Parathyroid adenoma (tissue), 2 donors: ENCODE measurements around the gene ABO.

Experiments used
- H2AFZ ChIP-seq: fragments of 300-600 bp; sonication (generic); one replicate; pipeline ENCODE4 v1.7.0; 2017; ENCODE audit warnings: antibody characterized with exemption, mild to moderate bottlenecking
- H3K27ac ChIP-seq: fragments of 300-600 bp; sonication (generic); one replicate; pipeline ENCODE4 v1.7.0; 2017
- H3K27me3 ChIP-seq: fragments of 300-600 bp; sonication (generic); one replicate; pipeline ENCODE4 v1.7.0; 2017; ENCODE audit warnings: low read length; ENCODE audit not compliant: control insufficient read depth, insufficient read depth
- H3K36me3 ChIP-seq: fragments of 300-600 bp; sonication (generic); one replicate; pipeline ENCODE4 v1.7.0; 2017; ENCODE audit warnings: low read length; ENCODE audit not compliant: control insufficient read depth, insufficient read depth
- H3K4me1 ChIP-seq: fragments of 300-600 bp; sonication (generic); one replicate; pipeline ENCODE4 v1.7.0; 2017; ENCODE audit warnings: control low read depth
- H3K4me2 ChIP-seq: fragments of 300-600 bp; sonication (generic); one replicate; pipeline ENCODE4 v1.7.0; 2017; ENCODE audit warnings: low read length
- H3K4me3 ChIP-seq: fragments of 300-600 bp; sonication (generic); one replicate; pipeline ENCODE4 v1.7.0; 2017; ENCODE audit warnings: low read depth, low read length
- H3K79me2 ChIP-seq: fragments of 300-600 bp; sonication (generic); one replicate; pipeline ENCODE4 v1.7.0; 2017; ENCODE audit warnings: control low read depth
- H3K9ac ChIP-seq: fragments of 300-600 bp; sonication (generic); one replicate; pipeline ENCODE4 v1.7.0; 2017; ENCODE audit warnings: mild to moderate bottlenecking
- H3K9me3 ChIP-seq: fragments of 300-600 bp; sonication (generic); one replicate; pipeline ENCODE4 v1.7.0; 2017; ENCODE audit warnings: low read length; ENCODE audit not compliant: control insufficient read depth
- TF ChIP-seq, protein P1 (sequence below): fragments of 300-600 bp; sonication (generic); IDR thresholded peaks from one replicate; pipeline ENCODE4 v1.7.0; 2017; ENCODE audit warnings: antibody characterized with exemption, mild to moderate bottlenecking
- donor health status: primary hyperparathyroidism.

ABO gene

DNA sequence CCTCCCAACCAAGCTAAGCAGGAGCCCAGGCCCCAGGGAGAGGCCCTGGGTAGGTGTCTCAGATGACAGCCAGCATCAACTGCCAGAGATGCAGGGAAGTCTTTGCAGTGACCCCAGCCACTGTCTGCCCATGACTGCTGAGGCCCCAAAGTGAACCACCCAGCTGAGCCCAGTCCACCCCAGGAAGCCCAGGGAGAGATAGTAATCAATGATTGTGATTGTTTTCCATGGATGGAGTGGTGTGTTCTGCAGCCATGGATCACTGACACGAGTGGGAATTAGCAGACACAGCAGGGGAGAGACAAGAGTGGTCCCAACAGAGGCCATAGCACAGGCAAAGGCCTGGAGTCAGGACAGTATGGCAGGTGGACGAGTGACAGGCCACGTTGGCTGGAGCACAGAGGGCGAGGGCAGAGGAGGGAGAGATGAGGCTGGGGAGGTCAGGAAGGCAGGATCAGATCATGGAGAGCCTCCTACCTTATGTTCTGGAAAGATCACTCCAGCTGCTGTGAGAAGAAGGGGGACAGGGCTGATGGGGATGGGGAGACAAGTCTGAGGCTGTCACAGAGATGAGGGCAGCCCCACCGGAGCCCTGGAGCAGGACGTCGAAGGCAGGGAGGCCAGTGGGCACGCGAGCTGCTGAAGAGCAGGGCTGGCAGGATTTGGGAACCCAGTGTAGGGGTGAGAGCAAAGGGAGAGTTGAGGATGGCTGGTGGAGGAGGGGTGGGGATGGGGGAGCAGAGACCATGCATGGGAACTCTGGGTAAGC, 14.5 kb downstream of the ABO start:
- H3K4me2 ChIP-seq, result no peak overlapping the region
- no peak overlapping the region for H3K27ac ChIP-seq
- H3K36me3 ChIP-seq, result no peaks in the 10 kb centered on the region
- no peak overlapping the region for H3K4me3 ChIP-seq
- peaks cover 12% of the 10 kb centered on the region for H3K4me1 ChIP-seq
- no peak overlapping the region for H2AFZ ChIP-seq
- TF ChIP-seq, protein P1, sequence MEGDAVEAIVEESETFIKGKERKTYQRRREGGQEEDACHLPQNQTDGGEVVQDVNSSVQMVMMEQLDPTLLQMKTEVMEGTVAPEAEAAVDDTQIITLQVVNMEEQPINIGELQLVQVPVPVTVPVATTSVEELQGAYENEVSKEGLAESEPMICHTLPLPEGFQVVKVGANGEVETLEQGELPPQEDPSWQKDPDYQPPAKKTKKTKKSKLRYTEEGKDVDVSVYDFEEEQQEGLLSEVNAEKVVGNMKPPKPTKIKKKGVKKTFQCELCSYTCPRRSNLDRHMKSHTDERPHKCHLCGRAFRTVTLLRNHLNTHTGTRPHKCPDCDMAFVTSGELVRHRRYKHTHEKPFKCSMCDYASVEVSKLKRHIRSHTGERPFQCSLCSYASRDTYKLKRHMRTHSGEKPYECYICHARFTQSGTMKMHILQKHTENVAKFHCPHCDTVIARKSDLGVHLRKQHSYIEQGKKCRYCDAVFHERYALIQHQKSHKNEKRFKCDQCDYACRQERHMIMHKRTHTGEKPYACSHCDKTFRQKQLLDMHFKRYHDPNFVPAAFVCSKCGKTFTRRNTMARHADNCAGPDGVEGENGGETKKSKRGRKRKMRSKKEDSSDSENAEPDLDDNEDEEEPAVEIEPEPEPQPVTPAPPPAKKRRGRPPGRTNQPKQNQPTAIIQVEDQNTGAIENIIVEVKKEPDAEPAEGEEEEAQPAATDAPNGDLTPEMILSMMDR, result no peak
- no peak overlapping the region for H3K9ac ChIP-seq
- no peaks in the 10 kb centered on the region for H3K27me3 ChIP-seq
- H3K9me3 ChIP-seq, result no peaks in the 10 kb centered on the region
- no peaks in the 10 kb centered on the region for H3K79me2 ChIP-seq

DNA sequence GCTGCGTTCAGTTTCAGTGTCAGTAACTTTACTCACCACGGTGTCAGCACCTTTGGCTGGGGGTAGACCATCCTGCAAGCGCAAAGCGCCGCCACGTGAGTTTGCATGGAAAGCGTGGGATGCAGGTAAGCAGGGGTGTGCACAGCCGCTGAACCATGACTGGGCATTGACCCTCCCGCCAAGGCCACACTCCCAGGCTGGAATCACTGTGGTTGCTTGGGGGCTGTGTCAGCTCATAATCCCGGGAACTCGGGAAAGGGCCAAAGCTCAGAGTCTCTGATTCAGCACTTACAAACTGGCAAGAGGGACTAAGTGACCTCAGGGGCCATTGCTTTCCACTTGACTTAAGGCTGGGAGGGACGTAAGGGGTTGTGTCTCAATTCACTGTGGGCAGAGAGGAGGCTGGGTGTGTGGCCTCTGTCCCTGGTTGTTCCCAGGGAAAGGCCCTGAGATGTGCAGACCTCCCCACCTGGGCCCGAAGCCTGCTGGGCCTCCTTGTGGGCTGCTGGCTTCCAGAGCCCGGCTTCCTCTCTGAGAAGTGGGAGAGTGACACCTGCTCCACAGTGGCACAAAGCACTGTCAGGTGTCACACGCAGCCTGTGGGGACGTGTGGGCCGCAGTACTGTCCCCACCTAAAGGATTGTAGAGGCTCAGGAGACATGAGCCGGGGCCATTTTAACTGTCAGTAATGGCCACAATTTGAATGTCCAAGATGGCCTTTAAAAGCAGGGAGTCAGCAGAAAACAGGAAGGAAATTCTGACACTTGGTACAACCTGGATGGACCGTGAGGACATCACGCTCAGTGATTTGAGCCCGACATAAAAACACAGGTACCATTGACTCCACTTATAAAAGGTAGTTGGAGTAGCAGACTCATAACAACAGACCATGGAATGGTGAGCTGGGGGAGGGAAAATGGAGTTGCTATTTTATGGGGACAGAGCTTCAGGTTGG, 16.7 kb downstream of the ABO start:
- no peaks in the 10 kb centered on the region for H3K27me3 ChIP-seq
- no peaks in the 10 kb centered on the region for H3K79me2 ChIP-seq
- TF ChIP-seq, protein P1, result no peak
- no peak overlapping the region for H3K4me3 ChIP-seq
- H3K27ac ChIP-seq, result peak overlapping the region; percentile 77
- H3K4me2 ChIP-seq, result peak overlapping the region; percentile 19
- H3K36me3 ChIP-seq, result no peaks in the 10 kb centered on the region
- no peaks in the 10 kb centered on the region for H3K9me3 ChIP-seq
- peak overlapping the region; percentile 28 for H2AFZ ChIP-seq
- no peak overlapping the region for H3K9ac ChIP-seq
- peaks cover 12% of the 10 kb centered on the region for H3K4me1 ChIP-seq

DNA sequence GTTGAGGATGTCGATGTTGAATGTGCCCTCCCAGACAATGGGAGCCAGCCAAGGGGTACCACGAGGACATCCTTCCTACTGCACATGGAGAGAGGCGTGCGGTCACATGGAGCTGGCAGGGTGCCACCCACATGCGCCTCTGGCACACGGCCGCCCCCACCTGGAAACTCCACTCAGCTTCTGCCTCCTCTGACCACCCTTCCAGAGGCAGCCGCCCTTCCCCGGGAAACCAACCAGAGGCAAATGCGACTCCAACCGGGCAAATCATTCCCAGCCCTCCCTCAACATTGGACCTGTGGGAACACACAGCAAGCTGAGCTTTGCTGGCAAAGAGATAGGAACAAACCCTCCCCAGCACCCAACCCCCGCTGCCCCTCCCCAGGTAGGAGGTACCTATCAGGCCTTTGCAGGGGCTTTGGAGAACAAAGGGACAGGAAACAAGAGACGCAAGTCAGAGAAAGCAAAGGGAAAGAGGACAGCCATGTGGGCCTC, 17.5 kb downstream of the ABO start:
- no peaks in the 10 kb centered on the region for H3K79me2 ChIP-seq
- TF ChIP-seq, protein P1, result peak; percentile 6
- peaks cover 12% of the 10 kb centered on the region for H3K4me1 ChIP-seq
- peak overlapping the region; percentile 39 for H3K4me2 ChIP-seq
- H3K9ac ChIP-seq, result no peak overlapping the region
- peak overlapping the region; percentile 77 for H3K27ac ChIP-seq
- H3K27me3 ChIP-seq, result no peaks in the 10 kb centered on the region
- no peak overlapping the region for H3K4me3 ChIP-seq
- no peaks in the 10 kb centered on the region for H3K36me3 ChIP-seq
- no peaks in the 10 kb centered on the region for H3K9me3 ChIP-seq
- H2AFZ ChIP-seq, result no peak overlapping the region

DNA sequence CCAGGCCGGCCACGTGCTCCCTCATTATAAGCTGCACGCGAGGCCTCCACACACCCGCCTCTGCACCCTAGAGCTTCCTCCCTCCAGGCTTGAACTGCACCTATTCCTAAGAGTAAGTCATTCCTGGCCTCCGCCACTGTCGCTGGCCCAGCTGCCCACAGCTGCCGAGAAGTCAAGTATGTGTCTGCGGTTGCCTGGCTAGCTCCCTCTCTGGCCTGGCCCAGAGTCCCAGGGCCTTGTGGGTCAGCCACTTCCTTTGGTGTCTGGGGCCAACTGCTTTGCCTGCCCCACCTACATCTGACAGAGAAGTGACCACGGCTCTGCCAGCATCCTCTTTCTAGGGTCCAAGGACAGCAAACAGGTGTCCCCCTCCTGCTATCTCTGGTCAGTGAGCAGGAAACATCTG, 18.3 kb downstream of the ABO start:
- peaks cover 12% of the 10 kb centered on the region for H3K4me1 ChIP-seq
- H3K4me2 ChIP-seq, result peak overlapping the region; percentile 39
- no peak overlapping the region for H3K27ac ChIP-seq
- H3K9me3 ChIP-seq, result no peaks in the 10 kb centered on the region
- H3K9ac ChIP-seq, result no peak overlapping the region
- TF ChIP-seq, protein P1, result no peak
- H3K79me2 ChIP-seq, result no peaks in the 10 kb centered on the region
- no peaks in the 10 kb centered on the region for H3K27me3 ChIP-seq
- no peak overlapping the region for H3K4me3 ChIP-seq
- no peaks in the 10 kb centered on the region for H3K36me3 ChIP-seq
- H2AFZ ChIP-seq, result no peak overlapping the region
